Hepatocyte (in vitro differentiated cells): Measurements from ENCODE around the gene ARRB2. TPM values are rescaled to one million over a fixed set of nuclear protein-coding genes. Genes with fewer than 3 reads are reported as not detected.

Experiments
- DNase-seq: peaks from one replicate; pipeline ENCODE4 v3.0.0-alpha.2; 2016; ENCODE audit warnings: low spot score
- H2AFZ ChIP-seq: fragments of 200-600 bp; sonication (generic); 2 replicates; pipeline ENCODE4 v1.6.0; 2016; ENCODE audit warnings: antibody characterized with exemption, mild to moderate bottlenecking
- H3K27ac ChIP-seq: fragments of 200-600 bp; sonication (generic); 2 replicates; pipeline ENCODE4 v1.5.1; 2016; ENCODE audit warnings: mild to moderate bottlenecking
- H3K27me3 ChIP-seq: fragments of 200-600 bp; sonication (generic); 2 replicates; pipeline ENCODE4 v1.6.1; 2016
- H3K36me3 ChIP-seq: fragments of 200-600 bp; sonication (generic); replicated peaks from 2 replicates; pipeline ENCODE4 v1.5.1; 2016; ENCODE audit warnings: low read depth; ENCODE audit not compliant: insufficient read depth
- H3K4me1 ChIP-seq: fragments of 200-600 bp; sonication (generic); 2 replicates; pipeline ENCODE4 v1.5.1; 2016; ENCODE audit warnings: mild to moderate bottlenecking, moderate library complexity; ENCODE audit not compliant: insufficient read depth
- H3K4me2 ChIP-seq: fragments of 200-600 bp; sonication (generic); 2 replicates; pipeline ENCODE4 v1.6.0; 2016
- H3K4me3 ChIP-seq: fragments of 200-600 bp; sonication (generic); 2 replicates; pipeline ENCODE4 v1.5.1; 2016; ENCODE audit warnings: mild to moderate bottlenecking
- H3K79me2 ChIP-seq: fragments of 200-600 bp; sonication (generic); 2 replicates; pipeline ENCODE4 v1.6.0; 2017; ENCODE audit warnings: mild to moderate bottlenecking
- H3K9me2 ChIP-seq: fragments of 200-600 bp; sonication (generic); replicated peaks from 2 replicates; pipeline ENCODE4 v1.6.0; 2017; ENCODE audit warnings: mild to moderate bottlenecking; ENCODE audit not compliant: insufficient read depth
- H3K9me3 ChIP-seq: fragments of 200-600 bp; sonication (generic); 2 replicates; pipeline ENCODE4 v1.5.1; 2016; ENCODE audit warnings: low read depth, mild to moderate bottlenecking
- H4K20me1 ChIP-seq: fragments of 200-600 bp; sonication (generic); 2 replicates; pipeline ENCODE4 v1.6.0; 2016; ENCODE audit warnings: mild to moderate bottlenecking; ENCODE audit not compliant: insufficient read depth, poor library complexity, severe bottlenecking
- CTCF ChIP-seq: fragments of 200-600 bp; sonication (generic); IDR thresholded peaks from 2 replicates; pipeline ENCODE4 v1.5.1; 2016; ENCODE audit warnings: antibody characterized with exemption, mild to moderate bottlenecking; ENCODE audit not compliant: poor library complexity
- EZH2 ChIP-seq: fragments of 200-600 bp; sonication (generic); IDR thresholded peaks from 2 replicates; pipeline ENCODE4 v1.6.1; 2016; ENCODE audit warnings: antibody characterized with exemption, mild to moderate bottlenecking, borderline replicate concordance
- EZH2phosphoT487 ChIP-seq: fragments of 200-600 bp; sonication (generic); IDR thresholded peaks from one replicate; pipeline ENCODE4 v1.6.1; 2018; ENCODE audit warnings: antibody characterized with exemption, mild to moderate bottlenecking, low read depth, moderate library complexity; ENCODE audit not compliant: unreplicated experiment, severe bottlenecking
- WGBS: methylation state at CpG from one replicate; pipeline ENCODE4 v1.1.6; 2016; ENCODE audit warnings: low lambda C conversion rate; ENCODE audit errors: missing lambda C conversion rate; 5-methylcytosine and 5-hydroxymethylcytosine counted together
- polyA plus RNA-seq: library from polyadenylated mRNA; unstranded; fragments of >200 nt; fragmentation: Nextera tagmentation; extraction: Ambion mirVana; gene quantifications from 2 replicates; pipeline ENCODE4 v1.2.1, GENCODE V29; 2016
- total RNA-seq: library from RNA; depleted of rRNA; stranded (reverse); fragments of >200 nt; gene quantifications from 2 replicates; pipeline ENCODE4 v1.2.3, GENCODE V29; 2014

The ARRB2 gene
- total and polyA plus RNA-seq, 2 experiments from 2014 or later, result 15.3 to 20.0 TPM

GRCh38 chr17:4766723-4767122 lies 56.3 kb downstream of the ARRB2 start:
- Histone ChIP-seq H4K20me1 (no peaks in the 10 kb centered on the region), H3K9me2 (no peaks in the 10 kb centered on the region), H3K27ac (no peak overlapping the region), H3K79me2 (no peaks in the 10 kb centered on the region), H3K4me1 (peaks cover 3% of the 10 kb centered on the region), H3K4me3 (no peak overlapping the region), H3K36me3 (no peaks in the 10 kb centered on the region), H3K4me2 (no peak overlapping the region), H3K9me3 (no peaks in the 10 kb centered on the region), H2AFZ (no peak overlapping the region), H3K27me3 (no peaks in the 10 kb centered on the region)
- TF ChIP-seq EZH2, result no peak
- no peak for TF ChIP-seq EZH2phosphoT487
- TF ChIP-seq CTCF, result no peak
- WGBS, result 97% methylated on average over 9 of the region's 9 CpGs
- DNase-seq, result no peak

- DNase-seq, result no peak
- no peaks in the 10 kb centered on the region for H3K9me2 ChIP-seq
- no peak overlapping the region for H3K4me3 ChIP-seq
- no peak for TF ChIP-seq EZH2
- no peak for TF ChIP-seq CTCF
- TF ChIP-seq EZH2phosphoT487, result no peak
- no peaks in the 10 kb centered on the region for H4K20me1 ChIP-seq
- no peaks in the 10 kb centered on the region for H3K9me3 ChIP-seq
- no peaks in the 10 kb centered on the region for H3K79me2 ChIP-seq
- H3K27ac ChIP-seq, result no peak overlapping the region
- H2AFZ ChIP-seq, result no peak overlapping the region
- WGBS, result 86% methylated on average over 6 of the region's 6 CpGs
- no peak overlapping the region for H3K4me2 ChIP-seq
- no peaks in the 10 kb centered on the region for H3K36me3 ChIP-seq
- peaks cover 9% of the 10 kb centered on the region for H3K4me1 ChIP-seq
- no peaks in the 10 kb centered on the region for H3K27me3 ChIP-seq
Observed at GRCh38 chr17:4768298-4768697, 57.9 kb downstream of the ARRB2 start.

- peak overlapping the region; percentile 66 for H3K27ac ChIP-seq
- no peaks in the 10 kb centered on the region for H3K36me3 ChIP-seq
- H3K27me3 ChIP-seq, result no peaks in the 10 kb centered on the region
- no peaks in the 10 kb centered on the region for H3K9me3 ChIP-seq
- peaks cover 9% of the 10 kb centered on the region for H3K4me1 ChIP-seq
- H3K4me2 ChIP-seq, result no peak overlapping the region
- H3K9me2 ChIP-seq, result no peaks in the 10 kb centered on the region
- no peak for TF ChIP-seq CTCF
- TF ChIP-seq EZH2phosphoT487, result no peak
- no peak for TF ChIP-seq EZH2
- WGBS, result 89% methylated on average over 2 of the region's 2 CpGs
- H4K20me1 ChIP-seq, result no peaks in the 10 kb centered on the region
- DNase-seq, result no peak
- no peaks in the 10 kb centered on the region for H3K79me2 ChIP-seq
- no peak overlapping the region for H3K4me3 ChIP-seq
- H2AFZ ChIP-seq, result no peak overlapping the region
Observed at GRCh38 chr17:4769628-4770027, 59.2 kb downstream of the ARRB2 start.

Other genes starting within 250 kb of the ARRB2 start
- gene SPNS2, start 211.8 kb upstream of the ARRB2 start, total RNA-seq, result 5.6 and 8.3 TPM in 2 replicates
- gene SPNS2, start 211.8 kb upstream of the ARRB2 start, polyA plus RNA-seq, result 10.3 and 13.4 TPM in 2 replicates
- gene MYBBP1A, start 155.2 kb upstream of the ARRB2 start, total RNA-seq, result 17.9 and 23.7 TPM in 2 replicates
- 44.1 and 46.5 TPM in 2 replicates for gene MYBBP1A, start 155.2 kb upstream of the ARRB2 start, polyA plus RNA-seq
- gene GGT6, start 150.1 kb upstream of the ARRB2 start, total RNA-seq, result 0.32 TPM in 1 of 2 replicates, not detected in the other
- not detected in 2 replicates for gene GGT6, start 150.1 kb upstream of the ARRB2 start, polyA plus RNA-seq
- 41.5 and 56.8 TPM in 2 replicates for gene SMTNL2, start 126.1 kb upstream of the ARRB2 start, total RNA-seq
- 106 TPM in 2 replicates for gene SMTNL2, start 126.1 kb upstream of the ARRB2 start, polyA plus RNA-seq
- 1.9 and 2.1 TPM in 2 replicates for gene ALOX15, start 69.0 kb upstream of the ARRB2 start, total RNA-seq
- gene ALOX15, start 69.0 kb upstream of the ARRB2 start, polyA plus RNA-seq, result 5.5 and 7.5 TPM in 2 replicates
- 17.6 and 18.5 TPM in 2 replicates for gene PELP1, start 6.5 kb upstream of the ARRB2 start, total RNA-seq
- gene PELP1, start 6.5 kb upstream of the ARRB2 start, polyA plus RNA-seq, result 35.2 and 42.9 TPM in 2 replicates
- 36.3 and 36.9 TPM in 2 replicates for gene MED11, start 20.8 kb downstream of the ARRB2 start, total RNA-seq
- 39.4 and 42.7 TPM in 2 replicates for gene MED11, start 20.8 kb downstream of the ARRB2 start, polyA plus RNA-seq
- gene ZMYND15, start 29.2 kb downstream of the ARRB2 start, total RNA-seq, result 1.6 and 2.9 TPM in 2 replicates
- gene ZMYND15, start 29.2 kb downstream of the ARRB2 start, polyA plus RNA-seq, result 4.1 and 4.8 TPM in 2 replicates
- 38.7 and 39.9 TPM in 2 replicates for gene CXCL16, start 29.3 kb downstream of the ARRB2 start, total RNA-seq
- gene CXCL16, start 29.3 kb downstream of the ARRB2 start, polyA plus RNA-seq, result 73.2 and 82.5 TPM in 2 replicates
- gene TM4SF5, start 61.3 kb downstream of the ARRB2 start, total RNA-seq, result 16.7 and 20.8 TPM in 2 replicates
- 42.6 and 54.0 TPM in 2 replicates for gene TM4SF5, start 61.3 kb downstream of the ARRB2 start, polyA plus RNA-seq
- 0.33 TPM in 1 of 2 replicates, not detected in the other for gene VMO1, start 75.7 kb downstream of the ARRB2 start, total RNA-seq
- gene VMO1, start 75.7 kb downstream of the ARRB2 start, polyA plus RNA-seq, result 2.7 and 4.3 TPM in 2 replicates
- gene GLTPD2, start 78.3 kb downstream of the ARRB2 start, total RNA-seq, result 36.4 and 40.1 TPM in 2 replicates
- gene GLTPD2, start 78.3 kb downstream of the ARRB2 start, polyA plus RNA-seq, result 80.7 and 100.0 TPM in 2 replicates
- gene PSMB6, start 85.5 kb downstream of the ARRB2 start, total RNA-seq, result 126 and 154 TPM in 2 replicates
- 287 and 295 TPM in 2 replicates for gene PSMB6, start 85.5 kb downstream of the ARRB2 start, polyA plus RNA-seq
- 13.9 and 25.2 TPM in 2 replicates for gene PLD2, start 96.5 kb downstream of the ARRB2 start, total RNA-seq
- 21.8 and 27.3 TPM in 2 replicates for gene PLD2, start 96.5 kb downstream of the ARRB2 start, polyA plus RNA-seq
- gene MINK1, start 122.7 kb downstream of the ARRB2 start, total RNA-seq, result 24.4 and 45.3 TPM in 2 replicates
- 39.7 and 49.4 TPM in 2 replicates for gene MINK1, start 122.7 kb downstream of the ARRB2 start, polyA plus RNA-seq
- 7.4 and 9.1 TPM in 2 replicates for gene C17orf107, start 188.9 kb downstream of the ARRB2 start, total RNA-seq
- 8.8 and 14.1 TPM in 2 replicates for gene C17orf107, start 188.9 kb downstream of the ARRB2 start, polyA plus RNA-seq
- 0.60 and 1.0 TPM in 2 replicates for gene CHRNE, start 192.5 kb downstream of the ARRB2 start, total RNA-seq
- 0.83 and 1.2 TPM in 2 replicates for gene CHRNE, start 192.5 kb downstream of the ARRB2 start, polyA plus RNA-seq
- not detected in 2 replicates for gene GP1BA, start 221.6 kb downstream of the ARRB2 start, total RNA-seq
- gene GP1BA, start 221.6 kb downstream of the ARRB2 start, polyA plus RNA-seq, result 0.06 TPM in 1 of 2 replicates, not detected in the other
- 42.9 and 59.5 TPM in 2 replicates for gene SLC25A11, start 229.4 kb downstream of the ARRB2 start, total RNA-seq
- gene SLC25A11, start 229.4 kb downstream of the ARRB2 start, polyA plus RNA-seq, result 78.7 and 84.8 TPM in 2 replicates
- gene RNF167, start 229.6 kb downstream of the ARRB2 start, total RNA-seq, result 59.2 and 65.1 TPM in 2 replicates
- 66.5 and 75.3 TPM in 2 replicates for gene RNF167, start 229.6 kb downstream of the ARRB2 start, polyA plus RNA-seq
- gene PFN1, start 237.9 kb downstream of the ARRB2 start, total RNA-seq, result 244 and 280 TPM in 2 replicates
- gene PFN1, start 237.9 kb downstream of the ARRB2 start, polyA plus RNA-seq, result 706 and 713 TPM in 2 replicates
- 16.3 and 18.7 TPM in 2 replicates for gene ENO3, start 240.5 kb downstream of the ARRB2 start, total RNA-seq
- 30.2 and 40.4 TPM in 2 replicates for gene ENO3, start 240.5 kb downstream of the ARRB2 start, polyA plus RNA-seq